ENCODE data around the gene MAN1C1. TPM values are rescaled to one million over a fixed set of nuclear protein-coding genes. Genes with fewer than 3 reads are reported as not detected.
A peak's percentile ranks its signal among the peaks of the same experiment; 100 is the strongest.

MAN1C1 gene
- total RNA-seq, 1 experiment from 2014 or later = 0.26 TPM

DNA sequence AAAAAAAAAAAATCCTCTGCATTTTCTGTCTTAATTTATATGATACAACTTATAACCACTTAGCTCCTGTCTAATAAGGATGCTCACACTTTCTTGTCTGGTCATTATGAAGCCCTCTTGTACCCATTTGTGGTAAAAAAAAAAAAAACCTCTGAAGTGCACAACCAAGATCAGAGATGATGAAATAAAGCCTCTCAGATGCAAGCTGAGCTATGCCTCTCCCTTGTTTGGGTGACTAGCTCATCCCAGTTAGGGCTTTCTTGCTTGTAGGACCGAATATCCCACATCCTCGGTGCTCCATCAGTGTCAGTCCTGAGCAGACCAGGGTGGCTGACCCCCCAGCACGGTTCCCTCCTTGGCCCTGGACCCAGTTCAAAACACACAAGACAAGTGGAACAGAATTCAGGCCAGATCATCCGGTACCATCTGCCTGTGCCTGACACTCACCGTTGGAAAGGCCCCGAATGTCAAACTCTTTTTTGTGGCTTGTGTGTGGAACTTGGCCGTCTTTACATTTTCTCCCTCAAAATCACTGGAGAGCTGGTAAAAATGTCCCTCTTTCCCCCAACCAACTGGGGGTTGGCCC lies 177.1 kb downstream of the MAN1C1 start:
- Histone ChIP-seq H3K9me3 (no peaks in the 10 kb centered on the region), H3K36me3 (no peaks in the 10 kb centered on the region), H3K4me3 (no peak overlapping the region), H3K27me3 (no peaks in the 10 kb centered on the region)
- DNase-seq = no peak

- H3K9me3 ChIP-seq = no peaks in the 10 kb centered on the region
Observed at GRCh38 chr1:25794325-25794724, 177.7 kb downstream of the MAN1C1 start.

DNA sequence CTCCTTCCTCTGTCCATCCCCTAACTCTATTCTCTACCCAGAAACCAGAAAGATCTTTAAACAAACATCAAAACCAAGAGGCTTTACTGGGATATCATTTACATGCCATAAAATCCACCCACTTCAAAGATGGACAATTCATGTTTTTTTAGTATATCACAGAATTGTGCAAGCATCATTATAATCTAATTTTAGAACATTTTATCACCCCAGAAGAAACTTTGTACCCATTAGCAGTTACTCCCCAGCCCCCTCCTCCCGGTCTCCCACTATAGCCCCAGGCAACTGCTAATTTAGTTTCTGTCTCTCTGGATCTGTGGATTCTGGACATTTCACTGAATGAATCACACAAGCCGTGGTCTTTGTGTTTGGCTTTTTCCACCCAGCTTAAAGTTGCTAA lies 178.6 kb downstream of the MAN1C1 start:
- H3K9me3 ChIP-seq = no peaks in the 10 kb centered on the region
- H3K4me3 ChIP-seq = no peak overlapping the region
- H3K36me3 ChIP-seq = no peaks in the 10 kb centered on the region
- H3K27me3 ChIP-seq = no peaks in the 10 kb centered on the region
- no peak for DNase-seq

More at GRCh38 chr1:25794325-25794724, 177.7 kb downstream of the MAN1C1 start:
- no peak overlapping the region for H3K4me3 ChIP-seq
- H3K36me3 ChIP-seq = no peaks in the 10 kb centered on the region
- DNase-seq = no peak
- no peaks in the 10 kb centered on the region for H3K27me3 ChIP-seq

- no peaks in the 10 kb centered on the region for H3K9me3 ChIP-seq
- DNase-seq = no peak
- no peaks in the 10 kb centered on the region for H3K36me3 ChIP-seq
- no peak overlapping the region for H3K4me3 ChIP-seq
- no peaks in the 10 kb centered on the region for H3K27me3 ChIP-seq
Observed at GRCh38 chr1:25795946-25796810, 179.6 kb downstream of the MAN1C1 start.

GRCh38 chr1:25796811-25797458 lies 180.3 kb downstream of the MAN1C1 start:
- H3K36me3 ChIP-seq = no peaks in the 10 kb centered on the region
- no peaks in the 10 kb centered on the region for H3K27me3 ChIP-seq
- H3K4me3 ChIP-seq = no peak overlapping the region
- H3K9me3 ChIP-seq = no peaks in the 10 kb centered on the region
- peak; percentile 71 for DNase-seq

GRCh38 chr1:25797939-25798338 lies 181.3 kb downstream of the MAN1C1 start:
- H3K4me3 ChIP-seq = no peak overlapping the region
- peak; percentile 39 for DNase-seq
- H3K27me3 ChIP-seq = no peaks in the 10 kb centered on the region
- no peaks in the 10 kb centered on the region for H3K9me3 ChIP-seq
- no peaks in the 10 kb centered on the region for H3K36me3 ChIP-seq

- Histone ChIP-seq H3K36me3 (no peaks in the 10 kb centered on the region), H3K27me3 (no peaks in the 10 kb centered on the region), H3K9me3 (no peaks in the 10 kb centered on the region), H3K4me3 (no peak overlapping the region)
- DNase-seq = no peak
Observed at GRCh38 chr1:25798666-25799351, 182.2 kb downstream of the MAN1C1 start.

DNA sequence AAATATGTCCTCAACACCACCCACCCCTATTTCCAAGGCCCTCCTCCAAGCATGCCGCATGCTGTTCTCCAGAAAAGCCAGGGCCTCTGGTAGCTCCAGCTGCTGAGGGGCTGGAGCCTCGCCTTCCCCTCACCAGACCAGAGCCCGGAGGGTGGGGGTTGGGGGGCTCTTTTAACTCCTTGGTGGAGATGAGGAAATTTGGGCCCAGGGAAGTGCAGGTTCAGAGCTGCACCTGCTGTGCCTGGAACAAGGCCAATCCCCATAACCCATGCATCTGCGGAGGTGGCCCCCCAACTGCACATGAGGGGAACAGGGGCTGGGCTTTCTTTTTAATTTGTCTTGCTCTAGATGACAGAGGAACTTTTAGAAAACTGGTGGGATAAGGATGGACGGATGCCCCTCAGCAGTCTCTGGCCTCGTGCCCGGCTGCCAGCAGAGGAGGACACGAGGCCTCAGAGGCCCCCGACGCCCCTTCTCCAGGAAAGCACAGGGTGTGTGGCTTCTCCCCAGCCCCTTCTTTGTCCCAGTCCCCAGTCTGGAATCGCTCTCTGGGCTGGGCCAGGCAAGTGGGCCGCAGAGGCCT lies 182.9 kb downstream of the MAN1C1 start:
- DNase-seq = no peak
- Histone ChIP-seq H3K36me3 (no peaks in the 10 kb centered on the region), H3K9me3 (no peaks in the 10 kb centered on the region), H3K4me3 (peak overlapping the region; percentile 48), H3K27me3 (no peaks in the 10 kb centered on the region)

- Histone ChIP-seq H3K27me3 (no peaks in the 10 kb centered on the region), H3K4me3 (peak within 1 kb of the TSS; percentile 50), H3K9me3 (no peaks in the 10 kb centered on the region), H3K36me3 (no peaks in the 10 kb centered on the region; the same call in 1 of the 2 replicates)
- peak; percentile 70 for DNase-seq
Observed at GRCh38 chr1:25799935-25800702, 183.5 kb downstream of the MAN1C1 start, which contains the start of gene SELENON. Gene SELENON, plus strand, starts transcription at chr1:25800193. Its CDS starts 38 bp downstream, at chr1:25800231.

- Histone ChIP-seq H3K9me3 (no peaks in the 10 kb centered on the region), H3K27me3 (no peaks in the 10 kb centered on the region), H3K4me3 (peak overlapping the region; percentile 50), H3K36me3 (peaks cover 5% of the 10 kb centered on the region; the same call in 1 of the 2 replicates)
- no peak for DNase-seq
Observed at GRCh38 chr1:25800703-25801377, 184.2 kb downstream of the MAN1C1 start.

GRCh38 chr1:25802915-25803314 lies 186.3 kb downstream of the MAN1C1 start:
- Histone ChIP-seq H3K27me3 (no peaks in the 10 kb centered on the region), H3K36me3 (peaks cover 8% of the 10 kb centered on the region), H3K4me3 (no peak overlapping the region), H3K9me3 (no peaks in the 10 kb centered on the region)
- no peak for DNase-seq

DNA sequence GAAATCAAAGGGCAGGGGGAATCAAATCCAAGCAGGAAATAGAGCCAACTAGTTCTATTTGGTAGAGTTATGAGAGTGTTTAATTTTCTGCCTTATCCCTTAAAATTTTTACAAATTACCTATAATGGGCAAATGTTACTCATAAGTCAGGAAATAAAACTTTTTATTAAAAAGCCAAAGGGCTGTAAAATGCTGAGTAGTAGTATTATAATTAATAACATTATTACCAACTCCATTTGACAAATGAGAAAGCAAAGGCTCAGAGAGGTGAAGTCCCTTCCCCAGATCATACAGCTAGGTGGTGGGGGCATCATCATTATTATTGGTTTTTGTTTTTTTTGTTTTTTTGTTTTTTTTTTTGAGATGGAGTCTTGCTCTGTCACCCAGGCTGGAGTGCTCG lies 186.8 kb downstream of the MAN1C1 start:
- Histone ChIP-seq H3K9me3 (no peaks in the 10 kb centered on the region), H3K36me3 (peaks cover 8% of the 10 kb centered on the region), H3K4me3 (no peak overlapping the region), H3K27me3 (no peaks in the 10 kb centered on the region)
- no peak for DNase-seq

DNA sequence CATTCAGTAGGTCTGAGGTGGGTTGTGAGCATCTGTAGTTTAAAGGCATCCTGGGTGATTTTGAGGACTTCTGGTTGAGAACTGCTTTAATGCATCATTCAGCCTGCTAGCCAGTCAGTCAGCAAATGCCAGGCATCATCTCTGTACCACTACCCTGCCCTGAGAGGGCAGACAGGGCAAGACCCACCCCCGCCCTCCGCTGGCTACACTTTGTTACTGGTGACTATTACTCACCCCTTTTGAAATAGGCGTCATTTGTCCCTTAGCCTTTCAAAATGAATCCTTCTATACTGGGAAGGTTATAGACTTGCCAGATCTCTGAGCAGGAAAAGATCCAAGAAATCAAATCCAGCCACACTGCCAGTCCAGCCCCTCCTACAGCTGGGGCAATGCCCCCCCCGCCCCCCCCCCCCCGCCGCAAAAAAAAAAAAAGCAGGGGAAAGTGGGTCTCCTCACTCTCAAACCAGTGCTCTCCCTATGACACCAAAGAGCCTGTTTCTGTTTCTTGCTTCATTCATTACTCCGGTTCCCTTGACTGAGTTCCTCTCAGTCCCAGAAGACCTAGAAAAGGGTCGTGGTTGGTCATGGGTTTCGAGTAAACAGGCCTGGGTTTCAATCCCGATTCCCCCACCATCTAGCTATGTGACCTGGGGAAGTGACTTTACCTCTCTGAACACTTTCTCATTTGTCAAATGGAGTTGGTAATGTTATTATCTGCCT lies 187.8 kb downstream of the MAN1C1 start:
- peak; percentile 88 for DNase-seq
- Histone ChIP-seq H3K9me3 (no peaks in the 10 kb centered on the region), H3K36me3 (peaks cover 10% of the 10 kb centered on the region), H3K4me3 (no peak overlapping the region), H3K27me3 (no peaks in the 10 kb centered on the region)

GRCh38 chr1:25804964-25805862 lies 188.6 kb downstream of the MAN1C1 start:
- Histone ChIP-seq H3K9me3 (no peaks in the 10 kb centered on the region), H3K27me3 (no peaks in the 10 kb centered on the region), H3K36me3 (peaks cover 10% of the 10 kb centered on the region), H3K4me3 (no peak overlapping the region)
- DNase-seq = no peak

All from MG63 (cell line).